Transverse colon (tissue), 4 donors: ENCODE data around the gene DTD1. TPM values are rescaled to one million over a fixed set of nuclear protein-coding genes. Genes with fewer than 3 reads are reported as not detected.

Experiments used
- DNase-seq: peaks from one replicate; pipeline ENCODE4 v3.0.0-alpha.2; 2019
- H3K27ac ChIP-seq, 4 donors: fragments of 200-600 bp; sonication (generic); 2 replicates each; pipeline ENCODE4 v1.5.1; 2016 to 2018; ENCODE audit warnings: inconsistent platforms in 4 of 4
- H3K27me3 ChIP-seq: fragments of 200-600 bp; sonication (generic); 2 replicates; pipeline ENCODE4 v1.5.1; 2017; ENCODE audit warnings: inconsistent platforms
- H3K36me3 ChIP-seq, 4 donors: fragments of 200-600 bp; sonication (generic); 2 replicates each; pipeline ENCODE4 v1.5.1; 2017 to 2019; ENCODE audit warnings: inconsistent platforms in 4 of 4
- H3K4me1 ChIP-seq, 4 donors: fragments of 200-600 bp; sonication (generic); 2 replicates each; pipeline ENCODE4 v1.5.1; 2017 to 2020; ENCODE audit warnings: inconsistent platforms in 4 of 4
- H3K4me3 ChIP-seq, 4 donors: fragments of 200-600 bp; sonication (generic); 1 replicate in 1 of 4; 2 replicates in 3 of 4; pipeline versions ENCODE4 v1.5.1 to v1.6.1; 2017 to 2019; ENCODE audit warnings: inconsistent platforms in 4 of 4
- H3K9me3 ChIP-seq, 2 donors: fragments of 200-600 bp; sonication (generic); 2 replicates each; pipeline ENCODE4 v1.5.1; 2017 to 2019; ENCODE audit warnings: inconsistent platforms in 2 of 2
- CTCF ChIP-seq, 5 experiments: fragments of 200-600 bp in 3 of 5; fragments of 450-650 bp in 2 of 5; sonication (generic) in 3 of 5; IDR thresholded peaks; 1 replicate in 2 of 5; 2 replicates in 3 of 5; pipeline ENCODE4 v1.5.1; 2016 to 2017; ENCODE audit warnings: antibody characterized with exemption in 5 of 5, inconsistent platforms in 3 of 5, mild to moderate bottlenecking in 2 of 5, moderate library complexity in 1 of 5
- EP300 ChIP-seq: sonication (generic); formaldehyde crosslinking; IDR thresholded peaks from one replicate; pipeline ENCODE4 v1.6.1; 2017; ENCODE audit warnings: antibody characterized with exemption, low read depth
- POLR2A ChIP-seq: fragments of 450-650 bp; IDR thresholded peaks from one replicate; pipeline ENCODE4 v1.6.1; 2016; ENCODE audit warnings: antibody characterized with exemption, mild to moderate bottlenecking, moderate library complexity
- POLR2AphosphoS5 ChIP-seq, 3 donors: sonication (generic); formaldehyde crosslinking; IDR thresholded peaks; one replicate each; pipeline ENCODE4 v1.6.1; 2016; ENCODE audit warnings: antibody characterized with exemption in 3 of 3
- WGBS, 2 donors: methylation state at CpG; one replicate each; pipeline ENCODE4 v1.1.5; 2018; ENCODE audit warnings: low coverage in 1 of 2; 5-methylcytosine and 5-hydroxymethylcytosine counted together
- in situ Hi-C, 4 donors: fragments of 200-750 bp; cut with MboI; loops; one replicate each; pipeline versions ENCODE4 v1.15.0 to v1.15.1; 2017; ENCODE audit warnings: low sequenced_read_pairs in 3 of 4, low pct_ligation_motif_present in 1 of 4, low pct_unique_long_range_greater_than_20kb in 1 of 4
- intact Hi-C: fragments of 100-400 bp; cut with DNase I; formaldehyde crosslinking; loops from one replicate; pipeline ENCODE4 v1.15.1; 2023; ENCODE audit warnings: low total_unique reads
- total RNA-seq, 4 donors: library from RNA; depleted of rRNA; stranded (reverse); fragments of >200 nt; gene quantifications; one replicate each; pipeline ENCODE4 v1.1.0, GENCODE V29; 2016

DTD1 gene
- total RNA-seq, 4 donors from 2014 or later = 3.7 to 17.6 (median 9.8) TPM

- H3K36me3 ChIP-seq = no peaks in the 10 kb centered on the region
- no peak for TF ChIP-seq CTCF (IDR thresholded peaks at IDR 0.05)
- no peak for TF ChIP-seq EP300
- no peak for TF ChIP-seq POLR2AphosphoS5 (IDR thresholded peaks at IDR 0.05)
- TF ChIP-seq POLR2A = no peak
- DNase-seq = no peak
- WGBS, 2 donors = 63 to 79% methylated on average over 1 to 6 of the region's 6 CpGs
- no peaks in the 10 kb centered on the region for H3K4me1 ChIP-seq
- H3K27ac ChIP-seq = no peak overlapping the region
- intact Hi-C loops = no loop called here
- no peak overlapping the region for H3K4me3 ChIP-seq
- in situ Hi-C loops = loop anchor here in 2 of 4 donors (25.0 kb wide), 2 partner anchors 566 to 941 kb away; partner anchors contain the start of gene SLC24A3 (in 2 of the 2)
- no peaks in the 10 kb centered on the region for H3K27me3 ChIP-seq
- H3K9me3 ChIP-seq = no peaks in the 10 kb centered on the region
These were observed 58.0 kb downstream of the DTD1 start for GRCh38 chr20:18645851-18646250.

GRCh38 chr20:18647777-18648176, 59.9 kb downstream of the DTD1 start:
- Histone ChIP-seq H3K9me3 (no peaks in the 10 kb centered on the region), H3K4me3 (no peak overlapping the region), H3K27me3 (no peaks in the 10 kb centered on the region), H3K4me1 (peaks cover 0 to 3% (median 0%) of the 10 kb centered on the region in 4 donors), H3K36me3 (no peaks in the 10 kb centered on the region), H3K27ac (no peak overlapping the region)
- DNase-seq = no peak
- WGBS, 2 donors = 94% methylated on average over 2 of the region's 2 CpGs; no CpG with 5 or more reads in 1 of the 2 donors
- in situ Hi-C loops = loop anchor here in 2 of 4 donors (25.0 kb wide), 2 partner anchors 565 to 940 kb away; partner anchors contain the start of gene SLC24A3 (in 2 of the 2)
- intact Hi-C loops = no loop called here
- TF ChIP-seq CTCF (IDR thresholded peaks at IDR 0.05) = no peak
- TF ChIP-seq EP300 = no peak
- no peak for TF ChIP-seq POLR2AphosphoS5 (IDR thresholded peaks at IDR 0.05)
- TF ChIP-seq POLR2A = no peak

- H3K36me3 ChIP-seq = no peaks in the 10 kb centered on the region
- H3K9me3 ChIP-seq = no peaks in the 10 kb centered on the region
- H3K4me3 ChIP-seq = no peak overlapping the region
- peaks cover 0 to 3% (median 1%) of the 10 kb centered on the region in 4 donors for H3K4me1 ChIP-seq
- TF ChIP-seq POLR2A = no peak
- no peak for TF ChIP-seq CTCF (IDR thresholded peaks at IDR 0.05)
- TF ChIP-seq POLR2AphosphoS5 (IDR thresholded peaks at IDR 0.05) = no peak
- no peak for TF ChIP-seq EP300
- no peak for DNase-seq
- H3K27ac ChIP-seq = no peak overlapping the region
- WGBS, 2 donors = 81 to 85% methylated on average over 4 to 5 of the region's 5 CpGs
- in situ Hi-C loops (no loop called here), intact Hi-C loops (no loop called here)
- H3K27me3 ChIP-seq = no peaks in the 10 kb centered on the region
These were observed 62.4 kb downstream of the DTD1 start for GRCh38 chr20:18650224-18650623.

- H3K4me1 ChIP-seq = peaks cover 0 to 3% (median 1%) of the 10 kb centered on the region in 4 donors
- WGBS, 2 donors = 83% methylated on average over 1 of the region's 1 CpG
- no peaks in the 10 kb centered on the region for H3K27me3 ChIP-seq
- in situ Hi-C loops = no loop called here
- no peaks in the 10 kb centered on the region for H3K9me3 ChIP-seq
- intact Hi-C loops = no loop called here
- TF ChIP-seq POLR2A (no peak), POLR2AphosphoS5 (IDR thresholded peaks at IDR 0.05) (no peak), CTCF (IDR thresholded peaks at IDR 0.05) (no peak), EP300 (no peak)
- no peaks in the 10 kb centered on the region for H3K36me3 ChIP-seq
- H3K27ac ChIP-seq = no peak overlapping the region
- no peak for DNase-seq
- no peak overlapping the region for H3K4me3 ChIP-seq
These were observed 66.0 kb downstream of the DTD1 start for GRCh38 chr20:18653736-18654447.
